ENCODE data around the gene ABHD10. TPM values are rescaled to one million over a fixed set of nuclear protein-coding genes. Genes with fewer than 3 reads are reported as not detected.
"Not testable (repeated sequence)": the region's sequence is repeated elsewhere in the genome, so short reads cannot be mapped to it uniquely, and the experiment has no call there.

Gene ABHD10
- total RNA-seq, 1 donor from 2014 or later, result 18.7 TPM

DNA sequence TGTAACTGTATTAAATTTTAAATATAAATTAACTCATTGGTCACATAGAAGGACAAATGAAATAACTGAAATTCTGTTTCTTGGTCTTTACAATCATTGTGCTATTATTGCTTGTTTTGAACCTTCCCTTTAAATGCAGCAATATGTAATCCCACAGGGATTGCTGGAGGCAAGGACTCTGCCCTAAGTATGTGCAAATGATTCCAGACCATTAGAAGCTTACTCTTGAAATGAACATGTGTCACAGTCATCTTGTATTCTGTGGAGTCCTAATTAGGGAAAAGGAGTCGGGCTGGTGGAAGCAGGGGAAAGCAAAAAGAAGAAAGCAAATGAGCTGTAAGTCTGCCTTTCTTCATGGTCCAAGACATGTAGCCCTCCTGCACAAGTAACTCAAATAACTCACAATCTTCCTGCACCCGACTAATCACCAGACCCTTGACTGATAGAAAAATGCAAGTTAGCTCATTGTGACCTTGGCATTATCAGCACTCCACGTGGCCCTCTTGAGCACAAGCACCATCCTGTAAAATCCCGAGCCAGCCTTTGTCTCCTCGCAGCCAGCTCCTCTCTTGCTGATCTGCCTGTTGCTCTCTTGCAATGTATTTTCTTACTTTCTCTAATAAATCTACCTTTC is 53.4 kb downstream of the ABHD10 start:
- no peak overlapping the region for H3K4me3 Mint-ChIP-seq (ENCODE audit: unreplicated experiment)

DNA sequence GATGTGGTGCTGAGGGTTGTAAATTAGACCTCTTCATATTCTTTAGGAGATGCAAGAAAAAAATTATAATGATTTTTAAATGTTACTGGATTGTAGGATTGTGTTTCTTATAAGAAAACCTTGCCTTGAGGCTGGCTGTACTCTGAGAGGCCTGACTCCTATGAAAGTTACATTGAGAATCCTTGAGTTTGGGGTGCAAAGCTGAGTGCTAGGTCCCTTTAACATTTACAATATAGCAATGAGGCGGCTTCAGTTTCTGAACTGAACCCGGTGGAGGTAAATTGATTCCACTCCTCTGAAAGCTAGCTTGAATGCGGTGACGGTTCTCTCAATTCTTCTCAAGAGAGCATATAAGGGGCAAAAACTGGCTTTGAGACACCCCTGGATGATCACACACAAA is 55.6 kb downstream of the ABHD10 start, which contains the start of gene TMPRSS7:
TSS of gene TMPRSS7 (plus strand) at position 301 of the 400 bp plus-strand sequence. CDS start 110 bp downstream, outside the sequence.
- TF ChIP-seq, protein P1, sequence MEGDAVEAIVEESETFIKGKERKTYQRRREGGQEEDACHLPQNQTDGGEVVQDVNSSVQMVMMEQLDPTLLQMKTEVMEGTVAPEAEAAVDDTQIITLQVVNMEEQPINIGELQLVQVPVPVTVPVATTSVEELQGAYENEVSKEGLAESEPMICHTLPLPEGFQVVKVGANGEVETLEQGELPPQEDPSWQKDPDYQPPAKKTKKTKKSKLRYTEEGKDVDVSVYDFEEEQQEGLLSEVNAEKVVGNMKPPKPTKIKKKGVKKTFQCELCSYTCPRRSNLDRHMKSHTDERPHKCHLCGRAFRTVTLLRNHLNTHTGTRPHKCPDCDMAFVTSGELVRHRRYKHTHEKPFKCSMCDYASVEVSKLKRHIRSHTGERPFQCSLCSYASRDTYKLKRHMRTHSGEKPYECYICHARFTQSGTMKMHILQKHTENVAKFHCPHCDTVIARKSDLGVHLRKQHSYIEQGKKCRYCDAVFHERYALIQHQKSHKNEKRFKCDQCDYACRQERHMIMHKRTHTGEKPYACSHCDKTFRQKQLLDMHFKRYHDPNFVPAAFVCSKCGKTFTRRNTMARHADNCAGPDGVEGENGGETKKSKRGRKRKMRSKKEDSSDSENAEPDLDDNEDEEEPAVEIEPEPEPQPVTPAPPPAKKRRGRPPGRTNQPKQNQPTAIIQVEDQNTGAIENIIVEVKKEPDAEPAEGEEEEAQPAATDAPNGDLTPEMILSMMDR (IDR thresholded peaks at IDR 0.05; ENCODE audit: unreplicated experiment), result no peak
- DNase-seq (ENCODE audit: low spot score), result no peak
- no peaks in the 10 kb centered on the region for H3K9me3 Mint-ChIP-seq (ENCODE audit: unreplicated experiment)
- no peaks in the 10 kb centered on the region for H3K27me3 Mint-ChIP-seq (ENCODE audit: unreplicated experiment)
- no peaks in the 10 kb centered on the region for H3K4me1 Mint-ChIP-seq (ENCODE audit: unreplicated experiment)
- H3K36me3 Mint-ChIP-seq (ENCODE audit: low read depth, unreplicated experiment), result no peaks in the 10 kb centered on the region
- H3K27ac Mint-ChIP-seq (ENCODE audit: unreplicated experiment), result no peak within 1 kb of the TSS
- H3K4me3 Mint-ChIP-seq (ENCODE audit: unreplicated experiment), result no peak within 1 kb of the TSS

More for the DNA sequence above, 53.4 kb downstream of the ABHD10 start:
- H3K9me3 Mint-ChIP-seq (ENCODE audit: unreplicated experiment), result no peaks in the 10 kb centered on the region
- no peak overlapping the region for H3K27ac Mint-ChIP-seq (ENCODE audit: unreplicated experiment)
- TF ChIP-seq, protein P1 (IDR thresholded peaks at IDR 0.05; ENCODE audit: unreplicated experiment), result no peak
- no peaks in the 10 kb centered on the region for H3K4me1 Mint-ChIP-seq (ENCODE audit: unreplicated experiment)
- H3K27me3 Mint-ChIP-seq (ENCODE audit: unreplicated experiment), result no peaks in the 10 kb centered on the region
- DNase-seq (ENCODE audit: low spot score), result no peak
- no peaks in the 10 kb centered on the region for H3K36me3 Mint-ChIP-seq (ENCODE audit: low read depth, unreplicated experiment)

DNA sequence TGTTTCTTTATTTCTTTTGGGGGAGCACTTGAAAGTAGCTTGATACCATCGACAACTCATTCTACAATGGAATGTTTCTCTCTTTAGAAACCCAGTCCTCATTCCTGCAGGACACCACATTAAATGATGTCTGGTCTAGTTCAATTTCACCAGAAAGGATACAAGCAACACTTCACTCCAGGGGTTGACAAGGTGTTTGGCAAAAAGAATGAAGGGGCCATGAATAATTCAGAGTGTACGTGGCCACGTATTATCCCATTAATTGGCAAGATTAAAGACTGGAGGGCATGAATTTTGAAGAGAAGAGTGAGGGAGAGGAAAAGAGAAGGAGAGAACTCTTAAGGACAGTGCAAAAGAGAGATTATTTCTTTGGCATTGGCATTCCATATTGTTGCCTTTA is 56.4 kb downstream of the ABHD10 start:
- Mint-ChIP-seq H3K4me1 (ENCODE audit: unreplicated experiment) (peaks cover 4% of the 10 kb centered on the region), H3K4me3 (ENCODE audit: unreplicated experiment) (no peak overlapping the region), H3K36me3 (ENCODE audit: low read depth, unreplicated experiment) (no peaks in the 10 kb centered on the region), H3K27ac (ENCODE audit: unreplicated experiment) (no peak overlapping the region), H3K9me3 (ENCODE audit: unreplicated experiment) (no peaks in the 10 kb centered on the region), H3K27me3 (ENCODE audit: unreplicated experiment) (no peaks in the 10 kb centered on the region)
- no peak for DNase-seq (ENCODE audit: low spot score)
- TF ChIP-seq, protein P1 (IDR thresholded peaks at IDR 0.05; ENCODE audit: unreplicated experiment), result no peak

DNA sequence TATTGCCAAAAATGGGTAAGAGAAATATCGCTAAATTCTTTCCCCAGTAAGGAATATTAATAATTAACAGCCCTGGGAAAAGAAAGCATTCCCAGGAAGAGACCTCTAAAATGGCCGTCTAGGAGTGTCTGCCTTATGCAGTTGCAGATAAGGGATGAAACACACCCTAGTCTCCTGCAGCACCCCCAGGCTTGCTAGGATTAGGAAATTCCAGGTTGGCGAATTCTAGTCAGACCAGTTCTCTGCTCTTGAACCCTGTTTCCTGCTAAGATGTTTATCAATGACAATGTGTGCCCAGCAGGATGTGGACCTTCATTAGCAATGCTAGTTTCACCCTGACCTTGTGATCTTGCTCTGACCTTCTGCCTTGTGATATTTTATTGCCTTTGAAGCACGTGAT is 58.4 kb downstream of the ABHD10 start:
- H3K9me3 Mint-ChIP-seq (ENCODE audit: unreplicated experiment); DNase-seq (ENCODE audit: low spot score); H3K4me3 Mint-ChIP-seq (ENCODE audit: unreplicated experiment); H3K36me3 Mint-ChIP-seq (ENCODE audit: low read depth, unreplicated experiment); H3K27me3 Mint-ChIP-seq (ENCODE audit: unreplicated experiment); H3K27ac Mint-ChIP-seq (ENCODE audit: unreplicated experiment): not testable (repeated sequence)
- H3K4me1 Mint-ChIP-seq (ENCODE audit: unreplicated experiment), result peaks cover 14% of the 10 kb centered on the region

DNA sequence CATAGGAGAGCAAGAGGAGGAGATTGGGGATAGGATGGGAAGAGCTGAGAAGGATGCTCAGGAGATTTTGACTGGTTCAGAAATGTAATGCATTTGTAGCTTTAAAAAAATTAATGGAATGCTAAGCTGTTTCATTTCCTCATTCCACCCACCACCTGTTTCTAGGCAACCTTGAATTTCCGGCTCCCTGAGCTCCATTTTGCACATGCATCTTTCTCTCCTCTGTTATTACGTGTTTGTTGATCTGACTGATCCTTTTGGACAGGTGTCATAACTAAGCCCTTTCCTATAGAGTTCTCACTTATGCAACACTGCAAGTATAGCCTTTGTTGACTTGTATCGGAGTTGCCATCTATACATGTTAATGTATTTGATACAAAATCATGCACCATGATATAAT is 60.0 kb downstream of the ABHD10 start:
- no peaks in the 10 kb centered on the region for H3K36me3 Mint-ChIP-seq (ENCODE audit: low read depth, unreplicated experiment)
- DNase-seq (ENCODE audit: low spot score), result no peak
- no peaks in the 10 kb centered on the region for H3K9me3 Mint-ChIP-seq (ENCODE audit: unreplicated experiment)
- TF ChIP-seq, protein P1 (IDR thresholded peaks at IDR 0.05; ENCODE audit: unreplicated experiment), result no peak
- peaks cover 14% of the 10 kb centered on the region for H3K4me1 Mint-ChIP-seq (ENCODE audit: unreplicated experiment)
- no peak overlapping the region for H3K27ac Mint-ChIP-seq (ENCODE audit: unreplicated experiment)
- H3K27me3 Mint-ChIP-seq (ENCODE audit: unreplicated experiment), result peaks cover 1% of the 10 kb centered on the region
- no peak overlapping the region for H3K4me3 Mint-ChIP-seq (ENCODE audit: unreplicated experiment)
